GM18499 (cell line): Measurements from ENCODE around the gene ATP9B.
A peak's percentile ranks its signal among the peaks of the same experiment; 100 is the strongest.
"Not testable (repeated sequence)": the region's sequence is repeated elsewhere in the genome, so short reads cannot be mapped to it uniquely, and the experiment has no call there.

Experiments
- ATAC-seq: cut with Tn5 transposase; IDR thresholded peaks from one replicate; pipeline ENCODE4 v1.9.1; 2021; ENCODE audit warnings: moderate number of reproducible peaks; ENCODE audit not compliant: insufficient read depth, unreplicated experiment

ATP9B gene

GRCh38 chr18:79271812-79272211, 202.6 kb downstream of the ATP9B start:
- not testable (repeated sequence) for ATAC-seq

DNA sequence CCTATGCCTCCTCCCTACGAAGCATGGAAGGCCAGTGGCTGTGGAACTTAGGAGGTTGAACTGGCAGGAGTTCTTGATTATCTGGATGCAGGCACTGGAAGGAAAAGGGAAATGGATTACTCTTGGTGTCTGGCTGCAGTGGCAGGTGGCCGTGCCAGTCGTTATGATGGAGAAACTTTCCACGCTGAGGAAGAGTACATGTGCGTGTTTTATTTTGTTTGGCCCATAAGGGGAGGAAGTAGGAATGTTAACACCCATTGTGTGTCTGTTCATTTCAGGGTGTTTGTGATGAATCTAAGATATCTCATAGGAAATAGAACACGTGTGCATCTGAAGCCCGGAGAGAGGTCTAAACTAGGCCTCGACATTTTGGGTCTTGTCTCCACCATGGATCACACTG, 203.7 kb downstream of the ATP9B start:
- ATAC-seq: no peak

GRCh38 chr18:79274823-79275222, 205.6 kb downstream of the ATP9B start:
- ATAC-seq: no peak

DNA sequence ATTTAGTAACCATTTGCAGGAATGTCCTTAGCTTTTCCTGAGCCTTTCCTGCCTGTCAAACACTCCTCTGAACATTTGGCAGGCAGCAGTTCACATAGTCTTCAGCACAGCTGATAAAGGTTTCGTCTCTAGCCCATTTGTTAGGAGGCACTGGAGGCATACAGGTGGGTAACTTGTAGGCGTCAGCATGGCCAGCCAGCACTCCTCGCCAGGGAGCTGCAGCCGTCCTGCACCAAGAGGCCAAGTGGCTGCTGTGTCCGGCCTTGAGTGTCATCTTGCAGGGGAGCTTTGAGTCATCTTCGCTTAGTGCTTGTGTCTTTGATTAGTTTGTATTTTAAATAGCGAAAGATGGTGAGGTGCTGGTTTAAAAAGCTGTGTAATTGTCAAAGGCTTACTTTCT, 206.3 kb downstream of the ATP9B start:
- no peak for ATAC-seq

DNA sequence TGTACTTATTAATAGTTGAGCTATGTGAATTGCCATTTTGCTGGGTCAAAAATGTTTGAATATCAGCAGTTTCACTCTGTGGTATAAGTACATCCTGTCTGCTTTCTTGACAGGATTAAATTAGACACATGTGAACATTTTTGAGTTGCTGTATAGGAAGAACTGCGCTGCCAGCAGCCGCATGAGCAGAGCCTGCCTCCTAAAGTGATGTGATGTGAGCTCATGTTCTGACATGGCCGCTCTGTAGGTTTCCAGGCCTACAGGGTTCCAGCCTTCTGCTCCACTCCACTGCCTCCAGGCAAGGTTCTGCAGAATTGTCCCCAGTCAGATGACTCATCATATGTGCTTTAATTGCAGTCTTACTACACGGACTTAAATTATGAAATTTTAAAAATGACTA, 206.8 kb downstream of the ATP9B start:
- peak; percentile 52 for ATAC-seq

DNA sequence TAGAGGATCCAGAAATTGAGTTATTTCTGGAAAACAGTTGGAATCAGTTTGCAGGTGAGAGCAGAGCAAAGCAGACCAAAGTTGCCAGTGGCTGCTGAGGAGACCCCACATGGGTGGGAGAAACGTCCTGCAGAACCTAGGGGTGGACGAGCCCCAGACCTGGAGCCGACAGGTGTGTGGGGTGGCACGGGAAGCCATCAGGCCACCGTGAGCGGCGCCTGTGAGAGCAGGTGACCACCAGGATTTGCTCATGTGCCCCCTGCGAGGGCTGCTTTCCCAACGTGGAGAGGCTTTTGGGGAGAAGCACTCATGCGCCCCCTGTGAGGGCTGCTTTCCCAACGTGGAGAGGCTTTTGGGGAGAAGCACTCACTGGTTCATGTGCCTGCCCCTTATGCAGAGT, 209.7 kb downstream of the ATP9B start:
- no peak for ATAC-seq

DNA sequence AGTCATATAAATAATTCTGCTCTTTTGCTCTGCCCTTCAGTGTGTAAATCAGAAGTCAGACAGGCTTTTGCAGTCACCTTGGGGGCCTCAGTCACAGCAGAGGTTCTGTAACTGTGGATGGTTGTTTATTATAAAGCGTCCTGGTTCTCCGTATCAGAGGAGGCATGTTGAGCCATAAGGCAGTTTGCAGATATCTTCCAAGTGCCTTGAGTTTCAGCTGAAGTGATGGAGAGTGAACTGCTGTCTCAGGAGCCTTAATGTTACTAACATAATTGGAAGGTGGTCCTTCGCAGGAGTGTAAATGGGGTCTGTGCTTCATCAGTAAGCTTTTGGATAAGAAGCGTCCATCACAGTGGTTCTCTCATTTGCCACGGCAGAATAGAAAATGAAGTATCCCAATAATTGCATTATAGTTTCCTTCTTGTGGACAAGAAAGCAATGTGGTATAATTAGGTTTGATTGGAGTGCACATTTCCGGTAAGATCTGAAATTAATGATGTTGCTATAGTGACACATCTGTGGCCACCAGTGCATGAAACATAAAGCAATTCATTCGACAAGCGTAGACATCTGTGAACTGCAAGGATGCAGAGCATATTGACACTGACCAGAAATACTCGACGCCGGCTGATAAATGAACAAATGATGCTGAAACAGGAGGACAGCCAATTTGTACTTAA, 214.1 kb downstream of the ATP9B start:
- ATAC-seq: no peak

DNA sequence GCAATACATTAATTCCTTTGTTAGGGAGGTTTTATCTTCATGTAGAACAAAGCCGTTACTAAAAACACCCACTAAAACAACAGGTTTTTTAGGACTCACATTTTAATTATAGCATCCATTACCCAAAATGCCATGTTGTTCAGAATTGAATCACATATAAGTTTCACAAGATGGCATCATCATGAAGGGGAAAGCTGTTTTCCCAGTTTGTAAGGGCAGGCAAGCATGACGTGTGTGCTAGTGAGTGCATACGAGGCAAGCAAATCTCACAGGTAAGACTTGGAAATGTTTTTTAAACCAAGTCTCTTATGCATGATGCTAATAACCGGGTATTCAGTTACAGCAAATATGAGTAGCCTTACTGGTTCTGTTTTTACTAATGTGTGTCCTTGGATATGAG, 214.7 kb downstream of the ATP9B start:
- no peak for ATAC-seq

DNA sequence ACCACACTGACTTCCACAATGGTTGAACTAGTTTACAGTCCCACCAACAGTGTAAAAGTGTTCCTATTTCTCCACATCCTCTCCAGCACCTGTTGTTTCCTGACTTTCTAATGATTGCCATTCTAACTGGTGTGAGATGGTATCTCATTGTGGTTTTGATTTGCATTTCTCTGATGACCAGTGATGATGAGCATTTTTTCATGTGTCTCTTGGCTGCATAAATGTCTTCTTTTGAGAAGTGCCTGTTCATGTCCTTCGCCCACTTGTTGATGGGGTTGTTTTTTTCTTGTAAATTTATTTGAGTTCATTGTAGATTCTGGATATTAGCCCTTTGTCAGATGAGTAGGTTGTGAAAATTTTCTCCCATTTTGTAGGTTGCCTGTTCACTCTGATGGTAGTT, 216.0 kb downstream of the ATP9B start:
- ATAC-seq: not testable (repeated sequence)

DNA sequence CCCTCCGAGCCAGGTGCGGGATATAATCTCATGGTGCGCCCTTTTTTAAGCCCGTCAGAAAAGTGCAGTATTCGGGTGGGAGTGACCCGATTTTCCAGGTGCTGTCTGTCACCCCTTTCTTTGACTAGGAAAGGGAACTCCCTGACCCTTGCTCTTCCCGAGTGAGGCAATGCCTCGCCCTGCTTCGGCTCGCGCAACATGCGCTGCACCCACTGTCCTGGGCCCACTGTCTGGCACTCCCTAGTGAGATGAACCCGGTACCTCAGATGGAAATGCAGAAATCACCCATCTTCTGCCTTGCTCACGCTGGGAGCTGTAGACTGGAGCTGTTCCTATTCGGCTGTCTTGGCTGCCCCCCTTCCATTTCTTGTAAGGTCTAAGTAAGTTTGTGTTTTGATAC, 221.2 kb downstream of the ATP9B start:
- ATAC-seq: not testable (repeated sequence)

DNA sequence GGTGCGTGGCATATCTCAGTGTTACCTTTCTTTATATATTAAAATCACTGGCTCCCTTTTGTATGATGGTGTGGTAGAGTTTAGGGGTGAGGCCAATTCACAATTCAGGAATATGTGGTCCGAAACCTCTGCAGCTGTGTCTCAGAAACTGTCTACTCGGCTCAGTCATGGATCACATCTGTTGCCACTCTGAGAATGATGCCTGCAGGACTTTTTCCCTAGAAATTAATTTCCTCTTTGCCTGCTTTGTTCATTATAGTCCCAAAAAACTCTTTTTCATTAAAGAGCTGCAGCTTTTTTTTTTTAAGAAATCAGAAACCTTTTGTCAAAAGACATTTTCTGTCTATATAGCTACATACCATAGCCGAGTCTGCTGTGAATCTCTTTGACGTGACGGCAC, 221.7 kb downstream of the ATP9B start:
- no peak for ATAC-seq

- ATAC-seq: no peak
Measured at GRCh38 chr18:79294235-79294634, 225.0 kb downstream of the ATP9B start.

- no peak for ATAC-seq
Measured at GRCh38 chr18:79299272-79299671, 230.1 kb downstream of the ATP9B start.

- ATAC-seq: no peak
Measured at GRCh38 chr18:79299711-79300110, 230.5 kb downstream of the ATP9B start.

GRCh38 chr18:79300413-79300812, 231.2 kb downstream of the ATP9B start:
- ATAC-seq: no peak

- no peak for ATAC-seq
Measured at GRCh38 chr18:79302120-79302519, 232.9 kb downstream of the ATP9B start.

GRCh38 chr18:79305911-79306310, 236.7 kb downstream of the ATP9B start:
- ATAC-seq: no peak

GRCh38 chr18:79309614-79310358, 240.6 kb downstream of the ATP9B start:
- ATAC-seq: no peak

- no peak for ATAC-seq
Measured at GRCh38 chr18:79314838-79315388, 245.7 kb downstream of the ATP9B start.

DNA sequence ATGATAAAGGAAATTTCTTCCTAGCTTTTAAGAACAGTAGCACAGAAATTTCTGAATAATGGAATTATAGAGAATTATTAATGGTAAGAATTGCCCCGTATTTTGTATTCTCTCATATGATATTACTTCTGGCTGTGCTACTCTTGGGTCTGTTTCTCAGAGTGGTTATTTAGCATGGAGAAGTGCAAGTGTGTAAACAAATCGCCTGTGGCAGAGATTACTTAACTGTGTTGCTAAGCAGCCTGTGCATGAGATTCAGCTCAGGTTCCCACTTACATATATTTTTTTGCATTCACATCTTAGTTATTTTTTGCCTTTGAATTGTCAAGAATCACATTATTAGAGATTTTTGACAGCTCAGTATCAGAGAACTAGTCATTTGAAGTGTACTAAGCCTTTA, 246.4 kb downstream of the ATP9B start:
- no peak for ATAC-seq

GRCh38 chr18:79317703-79318102, 248.5 kb downstream of the ATP9B start:
- ATAC-seq: no peak
